Stimulated activated CD4-positive, alpha-beta T cell treated with anti-CD3 and anti-CD28 coated beads, Interleukin-2, amount 100 ng/mL, for 48 hours (primary cell): ENCODE data around the gene IRF9.
"Not testable (repeated sequence)": the region's sequence is repeated elsewhere in the genome, so short reads cannot be mapped to it uniquely, and the experiment has no call there.

Experiments
- DNase-seq, 2 donors: peaks; one replicate each; pipeline ENCODE4 v3.0.0-alpha.2; 2020

The IRF9 gene

GRCh38 chr14:24196071-24197055 is 35.3 kb downstream of the IRF9 start:
- DNase-seq: no peak

GRCh38 chr14:24197056-24197450 is 36.0 kb downstream of the IRF9 start:
- no peak for DNase-seq

- DNase-seq: no peak
Observed at GRCh38 chr14:24198814-24199524, 37.9 kb downstream of the IRF9 start.

- DNase-seq: not testable (repeated sequence)
Observed at GRCh38 chr14:24202538-24202937, 41.5 kb downstream of the IRF9 start.

- not testable (repeated sequence) for DNase-seq
Observed at GRCh38 chr14:24203249-24203886, 42.3 kb downstream of the IRF9 start.

GRCh38 chr14:24204163-24205146 is 43.4 kb downstream of the IRF9 start:
- DNase-seq: no peak

GRCh38 chr14:24206260-24207103 is 45.4 kb downstream of the IRF9 start:
- no peak for DNase-seq

- no peak for DNase-seq
Observed at GRCh38 chr14:24207104-24207551, 46.1 kb downstream of the IRF9 start.

- DNase-seq: no peak
Observed at GRCh38 chr14:24207625-24208024, 46.6 kb downstream of the IRF9 start.

- no peak for DNase-seq
Observed at GRCh38 chr14:24211311-24211710, 50.2 kb downstream of the IRF9 start.

GRCh38 chr14:24212924-24213865 is 52.1 kb downstream of the IRF9 start, which contains the start of gene CHMP4A:
Gene CHMP4A, minus strand, starts transcription at chr14:24213488. Its CDS starts 49 bp downstream, at chr14:24213439.
- DNase-seq: peak; percentile 91 to 93

- no peak for DNase-seq
Observed at GRCh38 chr14:24213866-24214662, 53.0 kb downstream of the IRF9 start.

- peak; percentile 69 to 75 for DNase-seq
Observed at GRCh38 chr14:24215495-24216344, 54.7 kb downstream of the IRF9 start, which contains the start of gene MDP1. Gene MDP1, minus strand, starts transcription at chr14:24216066. Its CDS starts 111 bp downstream, at chr14:24215955.
